GM18867 (cell line): ENCODE data around the gene CACNA1A.
"Not testable (repeated sequence)": the region's sequence is repeated elsewhere in the genome, so short reads cannot be mapped to it uniquely, and the experiment has no call there.

Experiments
- ATAC-seq: cut with Tn5 transposase; IDR thresholded peaks from one replicate; pipeline ENCODE4 v1.9.1; 2021; ENCODE audit warnings: mild to moderate bottlenecking, moderate library complexity; ENCODE audit not compliant: unreplicated experiment

The CACNA1A gene

GRCh38 chr19:13208672-13209483, 297.4 kb downstream of the CACNA1A start:
- peak; percentile 24 for ATAC-seq

- peak; percentile 61 for ATAC-seq
Measured at GRCh38 chr19:13207846-13208671, 298.2 kb downstream of the CACNA1A start.

GRCh38 chr19:13207237-13207845, 298.9 kb downstream of the CACNA1A start:
- no peak for ATAC-seq

- no peak for ATAC-seq
Measured at GRCh38 chr19:13206587-13206986, 299.7 kb downstream of the CACNA1A start.

- not testable (repeated sequence) for ATAC-seq
Measured at GRCh38 chr19:13202112-13202511, 304.2 kb downstream of the CACNA1A start.

- ATAC-seq: no peak
Measured at GRCh38 chr19:13198634-13199033, 307.6 kb downstream of the CACNA1A start.

- no peak for ATAC-seq
Measured at GRCh38 chr19:13195678-13196077, 310.6 kb downstream of the CACNA1A start.

GRCh38 chr19:13190781-13191540, 315.3 kb downstream of the CACNA1A start:
- no peak for ATAC-seq

- no peak for ATAC-seq
Measured at GRCh38 chr19:13189600-13189999, 316.7 kb downstream of the CACNA1A start.

GRCh38 chr19:13187419-13187818, 318.9 kb downstream of the CACNA1A start:
- no peak for ATAC-seq

- ATAC-seq: not testable (repeated sequence)
Measured at GRCh38 chr19:13186688-13187087, 319.6 kb downstream of the CACNA1A start.

GRCh38 chr19:13185763-13186657, 320.3 kb downstream of the CACNA1A start:
- not testable (repeated sequence) for ATAC-seq

- ATAC-seq: not testable (repeated sequence)
Measured at GRCh38 chr19:13184926-13185325, 321.4 kb downstream of the CACNA1A start.

GRCh38 chr19:13181747-13182388, 324.4 kb downstream of the CACNA1A start:
- ATAC-seq: peak; percentile 54

- not testable (repeated sequence) for ATAC-seq
Measured at GRCh38 chr19:13178291-13178690, 328.0 kb downstream of the CACNA1A start.

- not testable (repeated sequence) for ATAC-seq
Measured at GRCh38 chr19:13177584-13177983, 328.7 kb downstream of the CACNA1A start.

GRCh38 chr19:13176345-13176744, 329.9 kb downstream of the CACNA1A start:
- ATAC-seq: no peak

- no peak for ATAC-seq
Measured at GRCh38 chr19:13173139-13173737, 333.0 kb downstream of the CACNA1A start.
